Lung (tissue), 16 donors: ENCODE results near the gene GALNT16. TPM values are rescaled to one million over a fixed set of nuclear protein-coding genes. Genes with fewer than 3 reads are reported as not detected.
"Not testable (repeated sequence)": the region's sequence is repeated elsewhere in the genome, so short reads cannot be mapped to it uniquely, and the experiment has no call there.

Experiments
- ATAC-seq: fragments of 200-7000 bp; cut with Tn5 transposase; one replicate; pipeline ENCODE4 v1.9.1; 2020; ENCODE audit warnings: moderate number of reproducible peaks; ENCODE audit not compliant: insufficient read depth, low FRiP score
- DNase-seq, 3 donors: peaks; one replicate each; pipeline ENCODE4 v3.0.0-alpha.2; 2013 to 2017
- H3K27ac ChIP-seq, 2 donors: one replicate each; pipeline ENCODE4 v1.5.1; 2013; ENCODE audit warnings: mild to moderate bottlenecking in 2 of 2, moderate library complexity in 2 of 2, control low read depth in 1 of 2, inconsistent platforms in 1 of 2, low read depth in 1 of 2, low read length in 1 of 2
- H3K27me3 ChIP-seq, 3 donors: one replicate each; pipeline ENCODE4 v1.5.1; 2013; ENCODE audit warnings: low read length in 2 of 3; ENCODE audit not compliant: control insufficient read depth in 3 of 3, insufficient read depth in 3 of 3
- H3K36me3 ChIP-seq, 4 donors: one replicate each; pipeline ENCODE4 v1.5.1; 2013; ENCODE audit warnings: low read length in 4 of 4, mild to moderate bottlenecking in 1 of 4, moderate library complexity in 1 of 4; ENCODE audit not compliant: control insufficient read depth in 4 of 4, insufficient read depth in 4 of 4
- H3K4me1 ChIP-seq, 5 donors: one replicate each; pipeline ENCODE4 v1.5.1; 2013; ENCODE audit warnings: low read length in 5 of 5, mild to moderate bottlenecking in 2 of 5, moderate library complexity in 1 of 5; ENCODE audit not compliant: control insufficient read depth in 5 of 5, insufficient read depth in 5 of 5
- H3K4me3 ChIP-seq: one replicate; pipeline ENCODE4 v1.5.1; 2013; ENCODE audit warnings: mild to moderate bottlenecking, control low read depth, moderate library complexity
- H3K9ac ChIP-seq, 2 donors: one replicate each; pipeline ENCODE4 v1.5.1; 2013; ENCODE audit warnings: low read length in 2 of 2, control low read depth in 1 of 2; ENCODE audit not compliant: insufficient read depth in 1 of 2
- H3K9me3 ChIP-seq, 4 donors: one replicate each; pipeline ENCODE4 v1.5.1; 2013; ENCODE audit warnings: low read length in 3 of 4, mild to moderate bottlenecking in 1 of 4, moderate library complexity in 1 of 4; ENCODE audit not compliant: control insufficient read depth in 4 of 4, insufficient read depth in 3 of 4
- CTCF ChIP-seq: IDR thresholded peaks from 2 replicates; pipeline ENCODE4 v1.5.1; 2012; ENCODE audit warnings: mild to moderate bottlenecking; ENCODE audit errors: control extremely low read depth, extremely low read depth
- WGBS, 2 donors: extraction: QIAGEN DNeasy Blood & Tissue Kit; methylation state at CpG; one replicate each; pipeline ENCODE4 v1.1.7; 2013; 5-methylcytosine and 5-hydroxymethylcytosine counted together
- long read RNA-seq, 5 donors: transcript quantifications; one replicate each; lab custom pipeline, GENCODE V29; 2026
- polyA plus RNA-seq, 2 donors: library from polyadenylated mRNA; stranded (reverse); fragments of 200-250 nt; gene quantifications; one replicate each; pipeline ENCODE4 v1.2.1, GENCODE V29; 2013
- total RNA-seq, 2 donors: library from RNA; depleted of rRNA in 1 of 2; stranded (reverse); fragments of >200 nt in 1 of 2; gene quantifications; one replicate each; pipeline ENCODE4 v1.2.1, GENCODE V29; 2014 to 2021
- donor health status: control.
- donor health status: control.
- donor health status: Bipolar disorder and iron deficiency.
- donor health status: healthy.
- donor health status: DM: yes; HTN: yes; CAD: no.

GALNT16 gene
- total RNA-seq (1 to 10 TPM; 1.5 to 4.1 TPM), polyA plus RNA-seq (1 to 10 TPM in 1 of 2 donors, under 1 TPM in 1; 0.27 to 1.3 TPM)
- long read RNA-seq, donor 1, full-length matches to known transcripts, result 2 of 2 reads
- long read RNA-seq, donor 1, partial matches to known transcripts, result 0 of 2 reads
- long read RNA-seq, donor 1, other reads (novel, unspliced or antisense), result 0 of 2 reads
- long read RNA-seq, donor 2, result 0 reads
- long read RNA-seq, donor 3, result 0 reads
- long read RNA-seq, donor 4, result 0 reads
- long read RNA-seq, donor 5, full-length matches to known transcripts, result 2 of 2 reads
- long read RNA-seq, donor 5, partial matches to known transcripts, result 0 of 2 reads
- long read RNA-seq, donor 5, other reads (novel, unspliced or antisense), result 0 of 2 reads

GRCh38 chr14:69259527-69260189, at the start of gene GALNT16:
TSS of gene GALNT16 (plus strand) at chr14:69260158. CDS start at chr14:69260291, 133 bp downstream.
- TF ChIP-seq CTCF, result no peak
- WGBS, 2 donors, result 1 to 2% methylated on average over 53 to 74 of the region's 74 CpGs
- peak; percentile 45 to 62 (median 55) for DNase-seq
- peak within 1 kb of the TSS in 1 of 2 donors; percentile 65 for H3K27ac ChIP-seq
- no peaks in the 10 kb centered on the region for H3K36me3 ChIP-seq
- H3K27me3 ChIP-seq, result peaks cover 0 to 26% (median 14%) of the 10 kb centered on the region in 3 donors
- ATAC-seq, result peak; percentile 16
- H3K9me3 ChIP-seq, result peaks cover 0 to 2% (median 0%) of the 10 kb centered on the region in 4 donors
- H3K4me3 ChIP-seq, result peak within 1 kb of the TSS; percentile 35
- peaks cover 0 to 16% (median 11%) of the 10 kb centered on the region in 5 donors for H3K4me1 ChIP-seq
- H3K9ac ChIP-seq, result peak within 1 kb of the TSS in 1 of 2 donors; percentile 38

GRCh38 chr14:69214393-69214792, 45.6 kb upstream of the GALNT16 start:
- WGBS, 2 donors, result 61 to 83% methylated on average over 2 of the region's 2 CpGs
- H3K27me3 ChIP-seq, result no peaks in the 10 kb centered on the region
- H3K36me3 ChIP-seq, result peaks cover 2 to 18% (median 8%) of the 10 kb centered on the region in 4 donors
- ATAC-seq (no peak), DNase-seq (peak in 2 of 3 donors; percentile 8 to 25)
- H3K4me3 ChIP-seq, result no peak overlapping the region
- no peak overlapping the region for H3K9ac ChIP-seq
- no peak overlapping the region for H3K27ac ChIP-seq
- H3K9me3 ChIP-seq, result no peaks in the 10 kb centered on the region
- no peaks in the 10 kb centered on the region for H3K4me1 ChIP-seq
- no peak for TF ChIP-seq CTCF

GRCh38 chr14:69217663-69218062, 42.3 kb upstream of the GALNT16 start:
- DNase-seq, H3K4me3 ChIP-seq, H3K9me3 ChIP-seq, H3K36me3 ChIP-seq, H3K9ac ChIP-seq, H3K4me1 ChIP-seq, ATAC-seq, H3K27me3 ChIP-seq, H3K27ac ChIP-seq: not testable (repeated sequence)
- WGBS, 2 donors, result 95 to 100% methylated on average over 1 to 2 of the region's 3 CpGs

GRCh38 chr14:69224946-69225345, 35.0 kb upstream of the GALNT16 start:
- Histone ChIP-seq H3K9ac (no peak overlapping the region), H3K4me3 (no peak overlapping the region), H3K27me3 (no peaks in the 10 kb centered on the region), H3K9me3 (no peaks in the 10 kb centered on the region), H3K4me1 (peaks cover 0 to 6% (median 0%) of the 10 kb centered on the region in 5 donors), H3K36me3 (peaks cover 0 to 13% (median 3%) of the 10 kb centered on the region in 4 donors), H3K27ac (peak overlapping the region in 1 of 2 donors; percentile 9)
- ATAC-seq, result no peak
- WGBS, 2 donors, result 93 to 94% methylated on average over 4 of the region's 4 CpGs
- no peak for DNase-seq
- TF ChIP-seq CTCF, result no peak
